ENCODE measurements around the gene ALDH2.

DNA sequence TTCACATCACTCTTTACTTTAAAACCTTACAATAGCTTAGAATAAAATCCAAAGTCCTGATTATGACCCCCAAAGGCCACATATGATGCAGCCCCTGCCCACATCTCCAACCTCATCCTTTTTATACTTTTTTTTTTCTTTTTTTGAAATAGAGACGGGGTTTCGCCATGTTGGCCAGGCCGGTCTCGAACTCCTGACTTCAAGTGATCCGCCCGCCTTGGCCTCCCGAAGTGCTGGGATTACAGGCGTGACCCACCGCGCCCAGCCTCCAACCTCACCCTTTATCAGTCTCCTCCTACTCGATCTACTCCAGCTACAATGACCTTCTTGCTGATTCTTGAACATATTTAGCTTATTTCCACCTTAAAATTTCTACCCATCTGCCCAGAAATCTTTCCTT lies 74.1 kb downstream of the ALDH2 start:
- TF ChIP-seq CTCF (IDR thresholded peaks at IDR 0.05) = no peak
- TF ChIP-seq POLR2A (IDR thresholded peaks at IDR 0.05) = no peak
- TF ChIP-seq POLR2AphosphoS5 (IDR thresholded peaks at IDR 0.05) = no peak
